Prostate gland (tissue), 2 donors: ENCODE results near the gene NCAM1. TPM values are rescaled to one million over a fixed set of nuclear protein-coding genes. Genes with fewer than 3 reads are reported as not detected.

Experiments used
- DNase-seq: peaks from one replicate; pipeline ENCODE4 v3.0.0-alpha.2; 2019; ENCODE audit warnings: low spot score
- H3K27ac ChIP-seq, 2 donors: fragments of 200-600 bp; sonication (generic); 2 replicates each; pipeline ENCODE4 v1.5.1; 2017 to 2019
- H3K27me3 ChIP-seq: fragments of 200-600 bp; sonication (generic); replicated peaks from 2 replicates; pipeline ENCODE4 v1.5.1; 2019; ENCODE audit not compliant: insufficient read depth
- H3K36me3 ChIP-seq, 2 donors: fragments of 200-600 bp; sonication (generic); 1 replicate in 1 of 2; 2 replicates in 1 of 2; pipeline versions ENCODE4 v1.5.1 to v1.8.1; 2017 to 2019
- H3K4me1 ChIP-seq: fragments of 200-600 bp; sonication (generic); replicated peaks from 2 replicates; pipeline ENCODE4 v1.5.1; 2019
- H3K4me3 ChIP-seq, 2 donors: fragments of 200-600 bp; sonication (generic); 2 replicates each; pipeline ENCODE4 v1.5.1; 2017 to 2019
- H3K9me3 ChIP-seq: fragments of 200-600 bp; sonication (generic); 2 replicates; pipeline ENCODE4 v1.5.1; 2017
- POLR2A ChIP-seq: fragments of 450-650 bp; IDR thresholded peaks from one replicate; pipeline ENCODE4 v1.6.1; 2016; ENCODE audit warnings: antibody characterized with exemption, mild to moderate bottlenecking
- POLR2AphosphoS5 ChIP-seq: sonication (generic); formaldehyde crosslinking; IDR thresholded peaks from one replicate; pipeline ENCODE4 v1.6.1; 2017; ENCODE audit warnings: antibody characterized with exemption
- WGBS: methylation state at CpG from one replicate; pipeline ENCODE4 v1.1.5; 2018; 5-methylcytosine and 5-hydroxymethylcytosine counted together
- intact Hi-C: fragments of 100-400 bp; cut with DNase I; formaldehyde crosslinking; loops from one replicate; pipeline ENCODE4 v1.14.2; 2022
- total RNA-seq, 2 donors: library from RNA; depleted of rRNA; stranded (reverse); fragments of >200 nt; gene quantifications; one replicate each; pipeline ENCODE4 v1.1.0, GENCODE V29; 2016
- TF ChIP-seq, protein P1 (sequence below), 4 experiments: fragments of 200-600 bp in 2 of 4; fragments of 450-650 bp in 2 of 4; sonication (generic) in 2 of 4; IDR thresholded peaks; 1 replicate in 3 of 4; 2 replicates in 1 of 4; pipeline ENCODE4 v1.5.1; 2016 to 2019; ENCODE audit warnings: antibody characterized with exemption in 4 of 4, mild to moderate bottlenecking in 2 of 4, moderate library complexity in 2 of 4

The NCAM1 gene
- total RNA-seq, 2 donors from 2014 or later = 3.8 to 39.7 TPM

DNA sequence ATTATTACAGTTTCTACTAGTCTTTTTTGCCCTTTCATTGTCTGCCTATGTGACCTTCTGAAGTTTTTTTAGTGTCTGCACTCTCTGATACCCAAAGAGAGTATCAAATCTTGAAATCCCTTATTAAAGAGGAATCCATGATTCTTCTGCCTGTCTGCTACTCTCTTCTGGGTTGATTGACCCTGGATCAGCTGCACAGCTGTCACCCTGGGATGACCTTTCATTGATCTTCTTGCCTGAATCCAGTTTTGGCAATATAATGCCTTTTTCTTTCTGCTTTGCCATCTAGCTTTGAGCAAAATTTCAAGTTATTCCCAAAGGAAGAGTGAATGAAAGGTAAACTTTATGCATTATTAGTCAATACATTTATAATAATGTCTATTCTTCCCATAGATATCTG lies 32.6 kb downstream of the NCAM1 start:
- Histone ChIP-seq H3K27me3 (no peaks in the 10 kb centered on the region), H3K4me3 (no peak overlapping the region), H3K4me1 (no peaks in the 10 kb centered on the region), H3K36me3 (no peaks in the 10 kb centered on the region), H3K9me3 (no peaks in the 10 kb centered on the region), H3K27ac (no peak overlapping the region)
- intact Hi-C loops = no loop called here
- TF ChIP-seq POLR2AphosphoS5 (no peak), POLR2A (no peak)
- TF ChIP-seq, protein P1, sequence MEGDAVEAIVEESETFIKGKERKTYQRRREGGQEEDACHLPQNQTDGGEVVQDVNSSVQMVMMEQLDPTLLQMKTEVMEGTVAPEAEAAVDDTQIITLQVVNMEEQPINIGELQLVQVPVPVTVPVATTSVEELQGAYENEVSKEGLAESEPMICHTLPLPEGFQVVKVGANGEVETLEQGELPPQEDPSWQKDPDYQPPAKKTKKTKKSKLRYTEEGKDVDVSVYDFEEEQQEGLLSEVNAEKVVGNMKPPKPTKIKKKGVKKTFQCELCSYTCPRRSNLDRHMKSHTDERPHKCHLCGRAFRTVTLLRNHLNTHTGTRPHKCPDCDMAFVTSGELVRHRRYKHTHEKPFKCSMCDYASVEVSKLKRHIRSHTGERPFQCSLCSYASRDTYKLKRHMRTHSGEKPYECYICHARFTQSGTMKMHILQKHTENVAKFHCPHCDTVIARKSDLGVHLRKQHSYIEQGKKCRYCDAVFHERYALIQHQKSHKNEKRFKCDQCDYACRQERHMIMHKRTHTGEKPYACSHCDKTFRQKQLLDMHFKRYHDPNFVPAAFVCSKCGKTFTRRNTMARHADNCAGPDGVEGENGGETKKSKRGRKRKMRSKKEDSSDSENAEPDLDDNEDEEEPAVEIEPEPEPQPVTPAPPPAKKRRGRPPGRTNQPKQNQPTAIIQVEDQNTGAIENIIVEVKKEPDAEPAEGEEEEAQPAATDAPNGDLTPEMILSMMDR (IDR thresholded peaks at IDR 0.05) = no peak
- DNase-seq = no peak

DNA sequence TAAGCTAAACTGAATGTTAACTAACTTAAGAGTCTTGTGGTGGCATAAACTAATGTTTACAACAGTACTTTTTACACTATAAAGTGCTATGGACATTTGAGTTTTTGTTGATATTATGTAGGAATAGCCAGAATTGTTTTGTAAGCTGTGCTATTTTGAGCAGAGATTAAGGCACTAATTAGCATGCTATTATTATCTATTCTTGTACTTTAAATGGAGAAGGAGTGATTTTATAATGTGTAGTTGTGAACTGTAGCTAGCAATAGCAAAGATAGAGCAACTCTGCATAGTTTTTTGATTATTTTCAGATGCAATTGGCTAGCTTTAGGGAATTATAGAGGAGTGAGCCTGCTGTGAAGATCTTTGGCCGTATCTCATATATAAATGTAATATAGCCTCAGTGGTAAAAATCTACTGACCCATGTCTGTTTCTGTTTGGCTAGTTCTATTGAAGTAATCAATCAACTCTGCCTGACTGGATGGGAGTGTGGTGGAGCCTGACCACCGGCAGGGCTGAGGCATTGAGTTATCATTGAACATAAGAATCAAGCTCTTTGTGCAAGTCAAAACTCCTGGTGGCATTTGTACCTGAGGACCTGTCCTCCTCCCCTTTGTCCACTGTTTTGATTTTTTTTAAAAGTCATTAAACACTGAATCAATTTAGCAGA lies 34.3 kb downstream of the NCAM1 start:
- Histone ChIP-seq H3K36me3 (no peaks in the 10 kb centered on the region), H3K4me1 (no peaks in the 10 kb centered on the region), H3K9me3 (no peaks in the 10 kb centered on the region), H3K27me3 (no peaks in the 10 kb centered on the region), H3K27ac (no peak overlapping the region), H3K4me3 (no peak overlapping the region)
- intact Hi-C loops = no loop called here
- WGBS = 71% methylated on average over 2 of the region's 2 CpGs
- TF ChIP-seq POLR2A (no peak), POLR2AphosphoS5 (no peak)
- TF ChIP-seq, protein P1 (IDR thresholded peaks at IDR 0.05) = no peak
- no peak for DNase-seq

DNA sequence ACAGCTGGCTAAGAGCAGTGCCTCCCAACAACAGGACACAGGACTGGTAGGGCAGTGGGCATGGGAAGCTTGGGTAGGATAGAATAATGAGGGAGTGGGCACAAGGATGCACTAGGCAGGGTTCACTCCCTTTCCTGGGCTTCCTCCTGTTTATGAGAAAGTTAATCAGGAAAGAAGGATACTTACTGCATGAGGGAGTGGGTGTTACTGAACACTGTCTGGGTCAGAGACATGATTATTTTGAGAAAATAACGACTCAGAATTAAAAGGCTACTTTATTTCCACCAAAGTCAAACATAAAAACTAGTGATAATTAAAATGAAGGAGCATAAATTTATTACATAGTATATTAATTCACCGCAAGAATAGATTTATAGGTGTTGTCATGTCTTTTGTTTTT lies 35.8 kb downstream of the NCAM1 start:
- Histone ChIP-seq H3K9me3 (no peaks in the 10 kb centered on the region), H3K27ac (no peak overlapping the region), H3K36me3 (no peaks in the 10 kb centered on the region), H3K4me1 (no peaks in the 10 kb centered on the region), H3K27me3 (no peaks in the 10 kb centered on the region), H3K4me3 (no peak overlapping the region)
- DNase-seq = no peak
- intact Hi-C loops = no loop called here
- WGBS = 66% methylated on average over 2 of the region's 2 CpGs
- TF ChIP-seq POLR2AphosphoS5 (no peak), POLR2A (no peak)
- TF ChIP-seq, protein P1 (IDR thresholded peaks at IDR 0.05) = no peak

DNA sequence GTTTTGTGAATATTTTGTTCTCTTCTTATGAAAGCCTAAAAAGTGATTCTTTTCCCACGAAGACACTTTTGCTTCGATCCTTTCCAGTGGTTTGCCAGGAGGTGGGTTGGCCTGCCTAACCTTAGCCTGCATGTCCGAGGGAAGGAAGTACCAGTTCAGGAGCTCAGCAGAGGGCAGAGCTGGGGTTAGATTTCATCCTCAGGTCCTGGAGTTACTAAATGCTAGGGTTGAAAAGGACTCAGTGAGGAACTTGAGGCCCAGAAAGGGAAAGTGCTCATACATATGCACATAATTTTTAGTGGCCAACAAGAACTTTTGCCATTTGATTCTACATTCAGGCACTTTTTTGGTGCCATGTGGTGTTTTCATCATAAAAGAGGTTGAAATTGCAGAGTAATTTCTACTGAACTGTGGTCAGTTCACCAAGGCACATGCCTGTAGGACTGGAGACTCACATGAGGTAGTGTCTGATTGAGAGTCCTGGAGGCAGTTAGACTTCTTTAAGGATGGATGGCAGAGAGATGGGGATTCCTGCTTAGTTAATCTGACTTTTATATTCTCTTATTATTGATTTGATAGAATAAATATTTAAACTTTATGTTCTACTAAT lies 36.7 kb downstream of the NCAM1 start:
- Histone ChIP-seq H3K27ac (no peak overlapping the region), H3K4me3 (no peak overlapping the region), H3K36me3 (no peaks in the 10 kb centered on the region), H3K4me1 (no peaks in the 10 kb centered on the region), H3K9me3 (no peaks in the 10 kb centered on the region), H3K27me3 (no peaks in the 10 kb centered on the region)
- WGBS = 89% methylated on average over 3 of the region's 3 CpGs
- DNase-seq = no peak
- intact Hi-C loops = no loop called here
- TF ChIP-seq POLR2A (no peak), POLR2AphosphoS5 (no peak)
- TF ChIP-seq, protein P1 (IDR thresholded peaks at IDR 0.05) = no peak

DNA sequence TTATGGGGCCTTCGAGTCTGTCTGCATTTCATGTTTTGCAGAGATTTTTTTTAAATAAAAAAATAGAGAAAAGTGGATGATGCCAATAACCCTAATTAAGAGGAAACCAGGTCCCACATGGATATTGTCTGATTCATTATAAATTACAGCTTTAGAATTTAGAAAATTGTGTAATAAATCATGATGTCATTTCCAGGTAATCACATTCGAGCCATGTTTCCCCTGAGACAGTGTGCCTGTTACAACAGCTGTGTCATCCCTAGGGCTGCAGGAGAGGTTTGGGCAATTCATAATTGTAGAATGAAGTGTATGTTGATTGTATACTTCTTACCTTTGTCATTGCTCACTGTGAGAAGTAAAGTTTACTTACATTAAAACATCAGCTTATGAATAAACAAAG lies 38.3 kb downstream of the NCAM1 start:
- no peaks in the 10 kb centered on the region for H3K4me1 ChIP-seq
- no peaks in the 10 kb centered on the region for H3K27me3 ChIP-seq
- no peak overlapping the region for H3K27ac ChIP-seq
- no peak for DNase-seq
- no peaks in the 10 kb centered on the region for H3K36me3 ChIP-seq
- TF ChIP-seq POLR2AphosphoS5 (no peak), POLR2A (no peak)
- TF ChIP-seq, protein P1 (IDR thresholded peaks at IDR 0.05) = no peak
- intact Hi-C loops = no loop called here
- no peaks in the 10 kb centered on the region for H3K9me3 ChIP-seq
- H3K4me3 ChIP-seq = no peak overlapping the region
- 76% methylated on average over 2 of the region's 2 CpGs for WGBS
